WERI-Rb-1 (cell line): ENCODE data around the gene SDCCAG8.

Source experiments
- DNase-seq: peaks from one replicate; pipeline ENCODE4 v3.0.0-alpha.2; 2020
- H3K27ac ChIP-seq: fragments of 250-450 bp; sonication (Bioruptor Pico); 2 replicates; pipeline ENCODE4 v1.5.1; 2020; ENCODE audit warnings: mild to moderate bottlenecking, moderate library complexity
- H3K27me3 ChIP-seq: fragments of 250-450 bp; sonication (Bioruptor Pico); 2 replicates; pipeline ENCODE4 v1.5.1; 2021; ENCODE audit warnings: mild to moderate bottlenecking, low read depth, moderate library complexity; ENCODE audit not compliant: insufficient read depth, severe bottlenecking
- H3K36me3 ChIP-seq: fragments of 250-450 bp; sonication (Bioruptor Pico); 2 replicates; pipeline ENCODE4 v1.5.1; 2020; ENCODE audit warnings: mild to moderate bottlenecking, moderate library complexity
- H3K4me3 ChIP-seq: 2 replicates; pipeline ENCODE4 v1.5.1; 2011; ENCODE audit warnings: low read depth, mild to moderate bottlenecking, control low read depth, low read length
- H3K9me3 ChIP-seq: fragments of 250-450 bp; sonication (Bioruptor Pico); 2 replicates; pipeline ENCODE4 v1.5.1; 2021; ENCODE audit warnings: mild to moderate bottlenecking, moderate library complexity; ENCODE audit not compliant: severe bottlenecking
- TF ChIP-seq, protein P1 (sequence below): IDR thresholded peaks from 2 replicates; pipeline ENCODE4 v1.5.1; 2011; ENCODE audit warnings: low read depth, mild to moderate bottlenecking, control low read depth, inconsistent platforms, low read length

The SDCCAG8 gene

DNA sequence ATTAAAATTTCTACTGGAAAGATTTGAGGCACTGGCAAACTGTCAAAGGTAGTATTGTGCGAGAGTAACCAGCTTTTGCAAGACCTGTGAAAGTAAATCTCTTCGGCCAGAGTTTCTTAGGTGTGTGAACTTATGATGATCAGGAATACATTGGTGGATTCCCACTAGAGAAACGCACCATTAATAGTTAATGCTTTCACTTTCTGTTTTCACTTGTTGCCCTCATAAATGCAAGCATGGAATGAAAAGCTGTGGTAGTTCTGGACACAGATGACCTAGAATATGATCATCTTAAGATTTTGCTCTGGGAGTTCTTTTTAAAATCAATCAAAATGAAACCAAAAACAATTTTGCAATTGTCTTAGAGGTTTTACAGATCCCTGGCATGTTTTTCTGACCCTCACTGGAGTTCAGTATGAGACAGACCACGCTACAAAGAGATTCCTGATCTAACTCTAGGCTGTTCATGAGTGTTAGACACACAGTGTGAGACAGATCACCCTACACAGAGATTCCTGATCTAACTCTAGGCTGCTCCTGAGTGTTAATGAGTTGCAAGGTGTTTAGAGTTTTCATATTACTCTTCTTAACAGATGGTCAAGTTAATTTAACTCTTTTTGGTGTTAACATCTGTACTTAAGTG, 98.8 kb downstream of the SDCCAG8 start:
- H3K27ac ChIP-seq, result no peak overlapping the region
- TF ChIP-seq, protein P1, sequence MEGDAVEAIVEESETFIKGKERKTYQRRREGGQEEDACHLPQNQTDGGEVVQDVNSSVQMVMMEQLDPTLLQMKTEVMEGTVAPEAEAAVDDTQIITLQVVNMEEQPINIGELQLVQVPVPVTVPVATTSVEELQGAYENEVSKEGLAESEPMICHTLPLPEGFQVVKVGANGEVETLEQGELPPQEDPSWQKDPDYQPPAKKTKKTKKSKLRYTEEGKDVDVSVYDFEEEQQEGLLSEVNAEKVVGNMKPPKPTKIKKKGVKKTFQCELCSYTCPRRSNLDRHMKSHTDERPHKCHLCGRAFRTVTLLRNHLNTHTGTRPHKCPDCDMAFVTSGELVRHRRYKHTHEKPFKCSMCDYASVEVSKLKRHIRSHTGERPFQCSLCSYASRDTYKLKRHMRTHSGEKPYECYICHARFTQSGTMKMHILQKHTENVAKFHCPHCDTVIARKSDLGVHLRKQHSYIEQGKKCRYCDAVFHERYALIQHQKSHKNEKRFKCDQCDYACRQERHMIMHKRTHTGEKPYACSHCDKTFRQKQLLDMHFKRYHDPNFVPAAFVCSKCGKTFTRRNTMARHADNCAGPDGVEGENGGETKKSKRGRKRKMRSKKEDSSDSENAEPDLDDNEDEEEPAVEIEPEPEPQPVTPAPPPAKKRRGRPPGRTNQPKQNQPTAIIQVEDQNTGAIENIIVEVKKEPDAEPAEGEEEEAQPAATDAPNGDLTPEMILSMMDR, result no peak
- no peak overlapping the region for H3K4me3 ChIP-seq
- H3K9me3 ChIP-seq, result no peaks in the 10 kb centered on the region
- no peaks in the 10 kb centered on the region for H3K36me3 ChIP-seq
- no peak for DNase-seq
- no peaks in the 10 kb centered on the region for H3K27me3 ChIP-seq

DNA sequence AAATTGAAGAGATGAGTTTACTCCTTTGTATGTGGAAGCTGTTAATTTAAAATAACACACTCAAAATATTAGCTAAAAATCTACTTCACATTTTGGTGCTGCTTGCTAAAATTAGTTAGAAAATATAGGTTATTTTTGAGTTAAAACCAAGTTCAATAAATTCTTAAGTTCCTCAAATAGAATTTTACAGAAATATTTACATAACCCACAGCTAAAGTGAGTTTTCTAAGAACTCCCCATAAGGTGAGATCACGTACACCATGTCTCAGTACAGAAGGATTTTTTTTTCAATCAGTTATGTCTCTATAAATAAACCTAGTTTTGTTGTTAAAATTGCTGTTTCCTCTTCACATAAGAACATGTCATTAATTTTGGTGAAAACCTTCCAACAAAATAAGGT, 108.0 kb downstream of the SDCCAG8 start:
- Histone ChIP-seq H3K27ac (no peak overlapping the region), H3K36me3 (peaks cover 4% of the 10 kb centered on the region; the same call in 1 of the 2 replicates), H3K9me3 (no peaks in the 10 kb centered on the region), H3K27me3 (no peaks in the 10 kb centered on the region), H3K4me3 (no peak overlapping the region)
- TF ChIP-seq, protein P1, result no peak
- DNase-seq, result no peak

DNA sequence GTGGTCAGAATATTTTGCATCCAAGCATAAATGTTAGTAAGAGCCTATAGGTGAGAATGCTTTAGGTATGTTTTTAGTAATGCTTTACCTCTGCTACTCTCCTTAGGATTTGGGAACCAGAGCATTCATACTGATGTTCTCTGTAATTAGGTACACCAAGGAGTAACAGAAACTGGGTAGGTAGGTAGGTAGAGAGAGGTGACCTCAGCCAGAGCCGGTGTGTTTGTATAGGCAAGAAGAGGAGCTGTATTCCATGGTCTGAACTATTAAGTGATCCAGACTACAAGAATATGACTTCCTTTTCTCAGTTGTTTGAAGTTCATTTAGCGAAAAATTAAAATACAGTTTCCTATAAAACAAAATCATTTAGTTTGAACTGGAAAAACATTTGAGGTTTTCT, 108.5 kb downstream of the SDCCAG8 start:
- no peak overlapping the region for H3K4me3 ChIP-seq
- H3K27me3 ChIP-seq, result no peaks in the 10 kb centered on the region
- no peak for DNase-seq
- peaks cover 4% of the 10 kb centered on the region; the same call in 1 of the 2 replicates for H3K36me3 ChIP-seq
- no peaks in the 10 kb centered on the region for H3K9me3 ChIP-seq
- no peak overlapping the region for H3K27ac ChIP-seq
- TF ChIP-seq, protein P1, result no peak

DNA sequence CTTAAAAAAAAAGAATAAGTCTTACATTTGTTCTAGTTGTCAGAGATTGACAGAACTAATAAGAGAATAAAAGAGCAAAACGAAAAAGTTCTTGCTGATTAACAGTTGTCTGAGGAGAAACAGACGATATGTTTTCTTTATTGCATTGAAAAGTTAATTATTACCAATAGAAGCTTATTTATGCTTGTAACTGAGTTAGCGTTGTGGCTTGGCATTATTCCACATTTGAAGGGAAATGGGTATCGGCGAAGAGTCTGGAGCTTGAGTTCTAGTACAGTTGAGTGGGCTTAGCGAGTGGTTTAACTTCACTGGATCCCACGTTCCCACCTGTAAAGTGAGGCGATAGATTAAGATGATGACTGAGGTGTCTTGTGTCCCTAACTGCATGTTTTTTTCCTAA, 109.0 kb downstream of the SDCCAG8 start:
- Histone ChIP-seq H3K27me3 (no peaks in the 10 kb centered on the region), H3K36me3 (peaks cover 4% of the 10 kb centered on the region; the same call in 1 of the 2 replicates), H3K4me3 (no peak overlapping the region), H3K9me3 (no peaks in the 10 kb centered on the region), H3K27ac (no peak overlapping the region)
- no peak for DNase-seq
- TF ChIP-seq, protein P1, result no peak

DNA sequence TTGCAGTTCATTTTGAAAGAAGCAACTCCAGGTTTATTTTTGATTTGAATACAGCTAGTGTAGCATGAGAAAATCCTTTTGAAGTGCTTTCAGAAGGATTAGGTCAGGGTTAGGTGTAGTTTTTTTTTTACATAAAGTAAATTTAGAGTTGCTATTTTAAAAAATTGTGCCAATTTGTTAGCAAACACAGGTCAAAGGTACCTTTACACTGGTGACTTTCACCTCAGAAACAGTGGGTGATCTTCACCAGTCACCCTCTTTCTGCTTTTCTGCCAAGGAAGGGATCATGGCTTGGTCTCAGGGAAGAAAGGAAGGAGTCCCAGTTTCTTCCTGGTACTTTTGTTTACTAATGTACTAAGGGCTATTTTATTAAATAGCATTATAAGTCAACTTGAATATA, 111.5 kb downstream of the SDCCAG8 start:
- Histone ChIP-seq H3K4me3 (no peak overlapping the region), H3K9me3 (no peaks in the 10 kb centered on the region), H3K27me3 (no peaks in the 10 kb centered on the region), H3K27ac (no peak overlapping the region), H3K36me3 (peaks cover 4% of the 10 kb centered on the region; the same call in 1 of the 2 replicates)
- TF ChIP-seq, protein P1, result no peak
- no peak for DNase-seq

DNA sequence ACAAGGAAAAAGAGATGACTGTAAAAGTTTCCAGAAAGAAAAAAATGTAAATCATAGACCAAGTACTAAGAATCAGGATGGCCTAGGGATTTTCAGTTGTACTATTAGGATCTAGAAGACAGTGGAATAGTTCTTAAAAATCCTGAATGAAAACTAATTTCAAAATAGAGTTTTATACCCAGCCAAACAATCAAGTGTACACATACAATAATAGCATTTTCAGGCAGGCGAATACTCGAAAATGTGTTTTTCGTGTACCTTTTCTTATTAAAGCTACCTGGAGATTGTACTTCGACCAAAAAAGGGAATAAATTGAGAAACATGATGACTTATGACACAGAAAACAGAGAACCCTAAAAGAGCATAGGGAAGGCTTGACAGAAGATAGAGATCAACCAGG, 118.6 kb downstream of the SDCCAG8 start:
- H3K4me3 ChIP-seq, result no peak overlapping the region
- DNase-seq, result no peak
- no peaks in the 10 kb centered on the region for H3K9me3 ChIP-seq
- TF ChIP-seq, protein P1, result no peak
- H3K36me3 ChIP-seq, result peaks cover 8% of the 10 kb centered on the region
- H3K27me3 ChIP-seq, result no peaks in the 10 kb centered on the region
- H3K27ac ChIP-seq, result no peak overlapping the region
